OCI-LY7 (cell line): ENCODE measurements around the gene TRAPPC6A. TPM values are rescaled to one million over a fixed set of nuclear protein-coding genes. Genes with fewer than 3 reads are reported as not detected.

ENCODE experiments used
- BruUV-seq: library from RNA; stranded (reverse); fragments of 400-500 nt; replicated peaks from 2 replicates; lab custom pipeline; 2021; lab: Mats Ljungman, UMichigan
- CTCF ChIA-PET: fragments of 300-600 bp; sonication (Branson Sonifier 250); formaldehyde crosslinking; loops from one replicate; lab custom pipeline; 2022; ENCODE audit warnings: antibody characterized with exemption; ENCODE audit not compliant: unreplicated experiment; lab: Charles Lee
- POLR2A ChIA-PET: fragments of 300-600 bp; sonication (Branson Sonifier 250); formaldehyde crosslinking; loops from one replicate; lab custom pipeline; 2022; ENCODE audit warnings: antibody characterized with exemption; lab: Charles Lee
- DNase-seq: peaks from one replicate; pipeline ENCODE4 v3.0.0-alpha.2; 2015; ENCODE audit warnings: low spot score
- H2AFZ ChIP-seq: fragments of 200-600 bp; sonication (generic), shearing (Covaris generic); 2 replicates; pipeline ENCODE4 v1.6.1; 2014; ENCODE audit warnings: mild to moderate bottlenecking, antibody characterized with exemption, low read length, moderate library complexity
- H3K27ac ChIP-seq: fragments of 200-600 bp; sonication (generic); 2 replicates; pipeline ENCODE4 v1.5.1; 2014; ENCODE audit warnings: mixed run types, low read depth, mild to moderate bottlenecking, moderate library complexity, low read length, inconsistent platforms; ENCODE audit not compliant: poor library complexity, severe bottlenecking
- H3K36me3 ChIP-seq: fragments of 200-600 bp; sonication (generic); 2 replicates; pipeline ENCODE4 v1.6.1; 2014; ENCODE audit warnings: mild to moderate bottlenecking, antibody characterized with exemption, low read length, moderate library complexity, mixed read lengths; ENCODE audit not compliant: insufficient read depth
- H3K4me1 ChIP-seq: fragments of 200-600 bp; sonication (generic); 2 replicates; pipeline ENCODE4 v1.5.1; 2014; ENCODE audit warnings: mild to moderate bottlenecking, low read length; ENCODE audit not compliant: insufficient read depth, poor library complexity, severe bottlenecking
- H3K4me2 ChIP-seq: fragments of 200-600 bp; sonication (generic); 2 replicates; pipeline ENCODE4 v1.6.1; 2014; ENCODE audit warnings: mild to moderate bottlenecking, low read length
- H3K4me3 ChIP-seq: fragments of 200-600 bp; sonication (generic); 2 replicates; pipeline ENCODE4 v1.5.1; 2014; ENCODE audit warnings: mild to moderate bottlenecking, low read depth, low read length; ENCODE audit not compliant: poor library complexity, severe bottlenecking
- H3K79me2 ChIP-seq: fragments of 200-600 bp; sonication (generic); 2 replicates; pipeline ENCODE4 v1.6.1; 2016; ENCODE audit warnings: low read depth, mild to moderate bottlenecking, low read length, moderate library complexity, mixed read lengths; ENCODE audit not compliant: insufficient read depth
- H3K9me2 ChIP-seq: fragments of 200-600 bp; sonication (generic); 2 replicates; pipeline ENCODE4 v1.6.1; 2016; ENCODE audit warnings: mild to moderate bottlenecking, low read length, mixed read lengths; ENCODE audit not compliant: insufficient read depth
- H3K9me3 ChIP-seq: fragments of 200-600 bp; sonication (generic); 2 replicates; pipeline ENCODE4 v1.6.1; 2014; ENCODE audit warnings: mild to moderate bottlenecking, mixed run types, low read length, mixed read lengths
- H4K20me1 ChIP-seq: fragments of 200-600 bp; sonication (generic); 2 replicates; pipeline ENCODE4 v1.6.1; 2014; ENCODE audit warnings: mild to moderate bottlenecking, antibody characterized with exemption, low read length, moderate library complexity, mixed read lengths; ENCODE audit not compliant: insufficient read depth
- CTCF ChIP-seq: fragments of 200-600 bp; sonication (generic); conservative IDR thresholded peaks from 2 replicates; pipeline ENCODE4 v1.5.1; 2014; ENCODE audit warnings: mild to moderate bottlenecking, antibody characterized with exemption, low read length, moderate library complexity, mixed read lengths
- EZH2phosphoT487 ChIP-seq: fragments of 200-600 bp; sonication (generic); IDR thresholded peaks from 2 replicates; pipeline ENCODE4 v1.6.1; 2018; ENCODE audit warnings: low read depth, borderline replicate concordance, mild to moderate bottlenecking, mixed run types, antibody characterized with exemption, low read length, moderate library complexity, mixed read lengths
- intact Hi-C: fragments of 100-400 bp; cut with micrococcal nuclease; formaldehyde crosslinking; loops from one replicate; pipeline ENCODE4 v1.10.0; 2022; ENCODE audit not compliant: unreplicated experiment
- total RNA-seq, 2 experiments: library from RNA; depleted of rRNA in 1 of 2; stranded (reverse); fragments of >200 nt in 1 of 2; shearing (Covaris generic) in 1 of 2; gene quantifications; 2 replicates each; pipeline ENCODE4 v1.2.3, GENCODE V29; 2014 to 2022

The TRAPPC6A gene
- total RNA-seq, 2 experiments from 2014 or later = 55.6 to 70.9 TPM

- no peak for DNase-seq
- BruUV-seq = no TSS peak
- Histone ChIP-seq H3K79me2 (no peaks in the 10 kb centered on the region), H3K9me2 (no peaks in the 10 kb centered on the region), H4K20me1 (no peaks in the 10 kb centered on the region), H2AFZ (no peak overlapping the region), H3K4me3 (no peak overlapping the region), H3K4me2 (no peak overlapping the region), H3K9me3 (no peaks in the 10 kb centered on the region), H3K4me1 (peaks cover 8% of the 10 kb centered on the region), H3K36me3 (no peaks in the 10 kb centered on the region), H3K27ac (no peak overlapping the region)
- intact Hi-C loops = no loop called here
- POLR2A ChIA-PET = no interaction called here
- CTCF ChIA-PET = no interaction called here
- TF ChIP-seq CTCF (no peak), EZH2phosphoT487 (no peak)
These were observed 18.6 kb downstream of the TRAPPC6A start for GRCh38 chr19:45159210-45159970.

GRCh38 chr19:45158503-45159209 is 19.4 kb downstream of the TRAPPC6A start:
- Histone ChIP-seq H2AFZ (no peak overlapping the region), H3K9me2 (no peaks in the 10 kb centered on the region), H3K36me3 (no peaks in the 10 kb centered on the region), H3K9me3 (no peaks in the 10 kb centered on the region), H3K27ac (no peak overlapping the region), H3K4me1 (peaks cover 5% of the 10 kb centered on the region), H3K4me3 (no peak overlapping the region), H3K79me2 (no peaks in the 10 kb centered on the region), H3K4me2 (no peak overlapping the region), H4K20me1 (no peaks in the 10 kb centered on the region)
- TF ChIP-seq CTCF (no peak), EZH2phosphoT487 (no peak)
- CTCF ChIA-PET = no interaction called here
- intact Hi-C loops = no loop called here
- POLR2A ChIA-PET = no interaction called here
- BruUV-seq = no TSS peak
- no peak for DNase-seq

- peaks cover 11% of the 10 kb centered on the region for H3K4me1 ChIP-seq
- H3K4me3 ChIP-seq = no peak overlapping the region
- H2AFZ ChIP-seq = no peak overlapping the region
- H4K20me1 ChIP-seq = no peaks in the 10 kb centered on the region
- no peaks in the 10 kb centered on the region for H3K9me2 ChIP-seq
- POLR2A ChIA-PET = no interaction called here
- H3K9me3 ChIP-seq = no peaks in the 10 kb centered on the region
- no TSS peak for BruUV-seq
- DNase-seq = no peak
- no peak overlapping the region for H3K27ac ChIP-seq
- no peaks in the 10 kb centered on the region for H3K79me2 ChIP-seq
- no peak overlapping the region for H3K4me2 ChIP-seq
- no peaks in the 10 kb centered on the region; the same call in 1 of the 2 replicates for H3K36me3 ChIP-seq
- CTCF ChIA-PET = no interaction called here
- intact Hi-C loops = no loop called here
- TF ChIP-seq EZH2phosphoT487 = no peak
- TF ChIP-seq CTCF = no peak
These were observed 21.3 kb downstream of the TRAPPC6A start for GRCh38 chr19:45156751-45157150.
